Fibroblast of skin of left quadriceps (primary cell): ENCODE data around the gene OAS3.
"Not testable (repeated sequence)": the region's sequence is repeated elsewhere in the genome, so short reads cannot be mapped to it uniquely, and the experiment has no call there.

Experiments used
- DNase-seq, 2 experiments: peaks; one replicate each; pipeline ENCODE4 v3.0.0-alpha.2; 2013; ENCODE audit warnings: low read depth in 2 of 2

OAS3 gene

GRCh38 chr12:112950701-112951100 is 12.4 kb downstream of the OAS3 start:
- no peak for DNase-seq

GRCh38 chr12:112957125-112957524 is 18.9 kb downstream of the OAS3 start:
- not testable (repeated sequence) for DNase-seq

GRCh38 chr12:112961074-112961473 is 22.8 kb downstream of the OAS3 start:
- no peak for DNase-seq

GRCh38 chr12:112961536-112961935 is 23.3 kb downstream of the OAS3 start:
- DNase-seq, result no peak

GRCh38 chr12:112962561-112962960 is 24.3 kb downstream of the OAS3 start:
- no peak for DNase-seq

GRCh38 chr12:112963227-112963861 is 25.1 kb downstream of the OAS3 start:
- DNase-seq, result no peak

GRCh38 chr12:112964067-112964670 is 25.9 kb downstream of the OAS3 start:
- no peak for DNase-seq

- no peak for DNase-seq
Observed at GRCh38 chr12:112964915-112965314, 26.6 kb downstream of the OAS3 start.

GRCh38 chr12:112965643-112966042 is 27.4 kb downstream of the OAS3 start:
- DNase-seq, result no peak

- DNase-seq, result no peak
Observed at GRCh38 chr12:112967306-112967705, 29.0 kb downstream of the OAS3 start.

- DNase-seq, result no peak
Observed at GRCh38 chr12:112967858-112968257, 29.6 kb downstream of the OAS3 start.

GRCh38 chr12:112969547-112970306 is 31.5 kb downstream of the OAS3 start:
- no peak for DNase-seq

GRCh38 chr12:112970391-112970790 is 32.1 kb downstream of the OAS3 start:
- DNase-seq, result no peak

GRCh38 chr12:112971248-112971647 is 33.0 kb downstream of the OAS3 start:
- DNase-seq, result no peak

GRCh38 chr12:112973011-112973735 is 34.9 kb downstream of the OAS3 start:
- DNase-seq, result peak; percentile 40

GRCh38 chr12:112973818-112974231 is 35.6 kb downstream of the OAS3 start:
- DNase-seq, result no peak

- no peak for DNase-seq
Observed at GRCh38 chr12:112974904-112975303, 36.6 kb downstream of the OAS3 start.

- no peak for DNase-seq
Observed at GRCh38 chr12:112977139-112977538, 38.9 kb downstream of the OAS3 start.

- no peak for DNase-seq
Observed at GRCh38 chr12:112977641-112978040, 39.4 kb downstream of the OAS3 start.

- no peak for DNase-seq
Observed at GRCh38 chr12:112978163-112979040, 40.1 kb downstream of the OAS3 start, which contains the start of gene OAS2. OAS2 (plus strand) TSS chr12:112978519; CDS start chr12:112978609, 90 bp downstream.

GRCh38 chr12:112979041-112979680 is 40.9 kb downstream of the OAS3 start:
- DNase-seq, result no peak
